Astrocyte (in vitro differentiated cells and primary cell): ENCODE measurements around the gene ACOT8. TPM values are rescaled to one million over a fixed set of nuclear protein-coding genes. Genes with fewer than 3 reads are reported as not detected.

Source experiments
- DNase-seq: peaks from one replicate; pipeline ENCODE4 v3.0.0-alpha.2; 2010; ENCODE audit warnings: low read depth
- FAIRE-seq: peaks from 2 replicates; lab custom pipeline; 2011; peaks lifted over from hg19 to GRCh38; lab: Jason Lieb, UNC
- H2AFZ ChIP-seq: 2 replicates; pipeline ENCODE4 v1.6.0; 2012; ENCODE audit warnings: low read depth, low read length, inconsistent platforms
- H3K27ac ChIP-seq: 2 replicates; pipeline ENCODE4 v1.5.1; 2011; ENCODE audit warnings: low read depth, low read length, inconsistent platforms
- H3K27me3 ChIP-seq: 2 replicates; pipeline ENCODE4 v1.6.0; 2011; ENCODE audit warnings: low read length, inconsistent platforms; ENCODE audit not compliant: insufficient read depth
- H3K36me3 ChIP-seq: 2 replicates; pipeline ENCODE4 v1.5.1; 2011; ENCODE audit warnings: low read length, inconsistent platforms; ENCODE audit not compliant: insufficient read depth
- H3K4me1 ChIP-seq: 2 replicates; pipeline ENCODE4 v1.5.1; 2011; ENCODE audit warnings: low read length, inconsistent platforms; ENCODE audit not compliant: insufficient read depth
- H3K4me2 ChIP-seq: 2 replicates; pipeline ENCODE4 v1.6.0; 2012; ENCODE audit warnings: low read length, inconsistent platforms
- H3K4me3 ChIP-seq: 2 replicates; pipeline ENCODE4 v1.5.1; 2011; ENCODE audit warnings: low read depth, mild to moderate bottlenecking, low read length, inconsistent platforms; ENCODE audit not compliant: insufficient read depth
- H3K79me2 ChIP-seq: 2 replicates; pipeline ENCODE4 v1.6.0; 2012; ENCODE audit warnings: mild to moderate bottlenecking, low read length, inconsistent platforms; ENCODE audit not compliant: insufficient read depth
- H3K9ac ChIP-seq: 2 replicates; pipeline ENCODE4 v1.6.0; 2012; ENCODE audit warnings: mild to moderate bottlenecking, low read length, inconsistent platforms
- H3K9me3 ChIP-seq: 2 replicates; pipeline ENCODE4 v1.5.1; 2012; ENCODE audit warnings: low read depth, mild to moderate bottlenecking, low read length, inconsistent platforms; ENCODE audit not compliant: insufficient read depth
- H4K20me1 ChIP-seq: 2 replicates; pipeline ENCODE4 v1.6.0; 2012; ENCODE audit warnings: low read length, inconsistent platforms; ENCODE audit not compliant: insufficient read depth
- H3K27ac Mint-ChIP-seq: one replicate; pipeline ENCODE4 v1.8.0; 2021; ENCODE audit warnings: mild to moderate bottlenecking, mixed read lengths; ENCODE audit not compliant: unreplicated experiment
- H3K27me3 Mint-ChIP-seq: one replicate; pipeline ENCODE4 v1.8.0; 2021; ENCODE audit warnings: low read depth, mixed read lengths; ENCODE audit not compliant: unreplicated experiment
- H3K36me3 Mint-ChIP-seq: one replicate; pipeline ENCODE4 v1.8.0; 2021; ENCODE audit warnings: low read depth, mixed read lengths; ENCODE audit not compliant: unreplicated experiment
- H3K4me1 Mint-ChIP-seq: one replicate; pipeline ENCODE4 v1.8.0; 2021; ENCODE audit warnings: low read depth, mixed read lengths; ENCODE audit not compliant: unreplicated experiment
- H3K4me3 Mint-ChIP-seq: one replicate; pipeline ENCODE4 v1.8.0; 2021; ENCODE audit warnings: mild to moderate bottlenecking, moderate library complexity, mixed read lengths; ENCODE audit not compliant: unreplicated experiment
- H3K9me3 Mint-ChIP-seq: one replicate; pipeline ENCODE4 v1.8.0; 2021; ENCODE audit warnings: mild to moderate bottlenecking, mixed read lengths; ENCODE audit not compliant: unreplicated experiment
- EZH2 ChIP-seq: IDR thresholded peaks from 2 replicates; pipeline ENCODE4 v1.6.1; 2012; ENCODE audit warnings: mild to moderate bottlenecking, low read length, inconsistent platforms; ENCODE audit not compliant: insufficient read depth
- total RNA-seq: library from RNA; stranded (reverse); gene quantifications from 2 replicates; pipeline ENCODE4 v1.2.1, GENCODE V29; 2021
- TF ChIP-seq, protein P1 (sequence below): IDR thresholded peaks from 2 replicates; pipeline ENCODE4 v1.5.1; 2011; ENCODE audit warnings: low read depth, mild to moderate bottlenecking, inconsistent platforms, low read length, moderate library complexity; ENCODE audit not compliant: insufficient read depth

Gene ACOT8
- total RNA-seq, 1 donor from 2014 or later, result 22.0 TPM

DNA sequence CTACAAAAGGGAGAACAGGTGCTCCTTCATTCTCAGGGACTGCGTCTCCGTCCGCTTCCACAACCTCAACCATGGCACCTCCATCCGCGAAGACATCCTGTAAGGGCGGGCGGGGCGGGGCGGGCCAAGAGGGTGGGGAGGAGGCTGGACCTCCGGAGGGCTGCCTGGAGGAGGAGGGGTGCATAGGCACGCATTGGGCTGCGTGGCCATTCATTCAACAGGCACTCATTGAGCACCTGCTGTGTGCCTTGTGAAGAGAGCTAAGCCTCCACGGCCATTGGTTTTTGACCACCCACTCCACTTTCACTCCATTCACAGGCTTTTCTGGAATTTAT lies 657 bp upstream of the ACOT8 start:
- peaks cover 13% of the 10 kb centered on the region for H3K4me1 Mint-ChIP-seq
- TF ChIP-seq, protein P1, sequence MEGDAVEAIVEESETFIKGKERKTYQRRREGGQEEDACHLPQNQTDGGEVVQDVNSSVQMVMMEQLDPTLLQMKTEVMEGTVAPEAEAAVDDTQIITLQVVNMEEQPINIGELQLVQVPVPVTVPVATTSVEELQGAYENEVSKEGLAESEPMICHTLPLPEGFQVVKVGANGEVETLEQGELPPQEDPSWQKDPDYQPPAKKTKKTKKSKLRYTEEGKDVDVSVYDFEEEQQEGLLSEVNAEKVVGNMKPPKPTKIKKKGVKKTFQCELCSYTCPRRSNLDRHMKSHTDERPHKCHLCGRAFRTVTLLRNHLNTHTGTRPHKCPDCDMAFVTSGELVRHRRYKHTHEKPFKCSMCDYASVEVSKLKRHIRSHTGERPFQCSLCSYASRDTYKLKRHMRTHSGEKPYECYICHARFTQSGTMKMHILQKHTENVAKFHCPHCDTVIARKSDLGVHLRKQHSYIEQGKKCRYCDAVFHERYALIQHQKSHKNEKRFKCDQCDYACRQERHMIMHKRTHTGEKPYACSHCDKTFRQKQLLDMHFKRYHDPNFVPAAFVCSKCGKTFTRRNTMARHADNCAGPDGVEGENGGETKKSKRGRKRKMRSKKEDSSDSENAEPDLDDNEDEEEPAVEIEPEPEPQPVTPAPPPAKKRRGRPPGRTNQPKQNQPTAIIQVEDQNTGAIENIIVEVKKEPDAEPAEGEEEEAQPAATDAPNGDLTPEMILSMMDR, result no peak
- no peak for TF ChIP-seq EZH2
- peaks cover 10% of the 10 kb centered on the region for H3K36me3 Mint-ChIP-seq
- peak overlapping the region; percentile 96 for H3K4me3 Mint-ChIP-seq
- peak overlapping the region; percentile 94 for H3K4me2 ChIP-seq
- H3K4me1 ChIP-seq, result peaks cover 24% of the 10 kb centered on the region
- H3K36me3 ChIP-seq, result no peaks in the 10 kb centered on the region
- H3K27me3 ChIP-seq, result no peaks in the 10 kb centered on the region
- H2AFZ ChIP-seq, result peak overlapping the region; percentile 76
- H3K27ac ChIP-seq, result no peak overlapping the region
- H3K9me3 Mint-ChIP-seq, result no peaks in the 10 kb centered on the region
- H3K4me3 ChIP-seq, result peak overlapping the region; percentile 90
- peak overlapping the region; percentile 89 for H3K9ac ChIP-seq
- peak overlapping the region; percentile 79 for H3K27ac Mint-ChIP-seq
- DNase-seq, result no peak
- peaks cover 26% of the 10 kb centered on the region for H3K79me2 ChIP-seq
- FAIRE-seq, result no peak
- peaks cover 10% of the 10 kb centered on the region for H4K20me1 ChIP-seq
- no peaks in the 10 kb centered on the region for H3K9me3 ChIP-seq
- H3K27me3 Mint-ChIP-seq, result no peaks in the 10 kb centered on the region

DNA sequence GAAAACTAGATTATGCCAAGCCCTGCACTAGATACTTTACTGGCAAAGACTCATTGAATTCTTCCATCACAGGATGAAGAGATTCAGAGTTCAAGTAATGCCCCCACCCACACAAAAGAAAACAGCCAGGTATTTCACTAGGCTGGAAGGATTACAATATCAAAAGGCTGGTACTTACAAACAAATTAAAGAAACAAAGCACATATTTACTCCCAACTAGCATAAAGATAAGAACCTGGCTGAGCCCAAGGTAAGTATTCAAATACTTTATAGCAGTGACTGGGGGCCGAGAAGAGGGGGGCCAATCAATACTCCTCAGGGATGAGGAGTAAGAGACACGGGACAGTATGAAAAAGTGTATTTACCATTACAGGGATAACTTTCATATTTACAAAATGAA lies 3.7 kb downstream of the ACOT8 start:
- DNase-seq (no peak), FAIRE-seq (no peak)
- Histone ChIP-seq H3K4me2 (no peak overlapping the region), H3K4me3 (no peak overlapping the region), H3K36me3 (no peaks in the 10 kb centered on the region), H4K20me1 (peaks cover 12% of the 10 kb centered on the region), H3K9ac (no peak overlapping the region), H3K27ac (no peak overlapping the region), H3K27me3 (no peaks in the 10 kb centered on the region), H2AFZ (no peak overlapping the region), H3K79me2 (peaks cover 26% of the 10 kb centered on the region), H3K4me1 (peaks cover 18% of the 10 kb centered on the region), H3K9me3 (no peaks in the 10 kb centered on the region)
- Mint-ChIP-seq H3K27ac (no peak overlapping the region), H3K9me3 (no peaks in the 10 kb centered on the region), H3K4me1 (no peaks in the 10 kb centered on the region), H3K36me3 (peaks cover 15% of the 10 kb centered on the region), H3K27me3 (no peaks in the 10 kb centered on the region), H3K4me3 (no peak overlapping the region)
- TF ChIP-seq EZH2, result no peak
- TF ChIP-seq, protein P1, result no peak

DNA sequence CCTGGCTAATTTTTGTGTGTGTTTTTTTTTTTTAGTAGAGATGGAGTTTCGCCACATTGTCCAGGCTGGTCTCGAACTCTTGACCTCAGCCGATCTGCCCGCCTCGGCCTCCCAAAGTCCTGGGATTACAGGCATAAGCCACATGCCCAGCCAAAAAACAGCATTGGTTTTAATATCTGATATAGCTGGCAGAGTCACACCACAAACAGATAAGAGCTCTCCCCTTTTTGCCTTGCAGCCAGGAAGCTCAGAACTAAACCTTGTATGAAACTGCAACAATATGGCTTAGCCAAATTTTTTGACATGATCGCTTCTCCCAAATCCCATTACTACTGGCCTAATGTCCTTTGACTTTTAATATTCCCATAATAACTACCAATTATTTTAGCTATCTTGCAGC lies 4.9 kb downstream of the ACOT8 start:
- peaks cover 24% of the 10 kb centered on the region for H3K79me2 ChIP-seq
- no peak overlapping the region for H3K9ac ChIP-seq
- no peaks in the 10 kb centered on the region for H3K4me1 Mint-ChIP-seq
- peaks cover 11% of the 10 kb centered on the region for H3K4me1 ChIP-seq
- H3K36me3 ChIP-seq, result no peaks in the 10 kb centered on the region
- H3K27me3 Mint-ChIP-seq, result no peaks in the 10 kb centered on the region
- no peaks in the 10 kb centered on the region for H3K27me3 ChIP-seq
- H3K4me3 Mint-ChIP-seq, result no peak overlapping the region
- H3K27ac Mint-ChIP-seq, result no peak overlapping the region
- FAIRE-seq, result no peak
- TF ChIP-seq EZH2, result no peak
- TF ChIP-seq, protein P1, result no peak
- H3K4me3 ChIP-seq, result no peak overlapping the region
- H3K9me3 Mint-ChIP-seq, result no peaks in the 10 kb centered on the region
- H3K4me2 ChIP-seq, result no peak overlapping the region
- no peak for DNase-seq
- peaks cover 12% of the 10 kb centered on the region for H4K20me1 ChIP-seq
- H3K9me3 ChIP-seq, result no peaks in the 10 kb centered on the region
- no peak overlapping the region for H2AFZ ChIP-seq
- peaks cover 15% of the 10 kb centered on the region for H3K36me3 Mint-ChIP-seq
- no peak overlapping the region for H3K27ac ChIP-seq
